Measurements from ENCODE around the gene RCAN2.

GRCh38 chr6:46521464-46521971, 30.3 kb upstream of the RCAN2 start:
- no peak for TF ChIP-seq RB1 (IDR thresholded peaks at IDR 0.05; ENCODE audit: low read depth)
- no peak for TF ChIP-seq MEF2D (tag; conservative IDR thresholded peaks at IDR 0.05; ENCODE audit: low read depth)
- no peak for TF ChIP-seq RERE (CRISPR knock-in tag; IDR thresholded peaks at IDR 0.05; ENCODE audit: borderline replicate concordance)
- no peak for TF ChIP-seq SRF (CRISPR knock-in tag; IDR thresholded peaks at IDR 0.05)
- no peak for TF ChIP-seq EP300 (IDR thresholded peaks at IDR 0.05; ENCODE audit: low read length)
- no peak for TF ChIP-seq CTCF (IDR thresholded peaks at IDR 0.05 in 2 of 3, conservative IDR thresholded peaks at IDR 0.05 in 1 of 3; ENCODE audit: insufficient read depth in 2 of 3, low read depth in 1 of 3, low read length in 3 of 3)
- no peak for TF ChIP-seq CHD2 (IDR thresholded peaks at IDR 0.05; ENCODE audit: low read depth, low read length)
- TF ChIP-seq TRIM28 (IDR thresholded peaks at IDR 0.05), result no peak
- no peak for TF ChIP-seq SMAD2 (IDR thresholded peaks at IDR 0.05; ENCODE audit: low read depth, low read length)

Measured in K562 (cell line).